SK-N-SH treated with all-trans-retinoic acid at 6 μM for 48 hours (cell line): ENCODE measurements around the gene GCLC.

Experiments
- CSDC2 ChIP-seq: fragments of 250-450 bp; sonication (Bioruptor Pico); IDR thresholded peaks from 2 replicates; pipeline ENCODE4 v1.5.0; 2020; ENCODE audit warnings: mild to moderate bottlenecking, moderate library complexity
- ESRRG ChIP-seq: fragments of 250-450 bp; sonication (Bioruptor Pico); IDR thresholded peaks from 2 replicates; pipeline ENCODE4 v1.6.1; 2021; ENCODE audit warnings: mild to moderate bottlenecking
- GLIS3 ChIP-seq: fragments of 250-450 bp; sonication (Bioruptor Pico); IDR thresholded peaks from 2 replicates; pipeline ENCODE4 v1.5.0; 2020; ENCODE audit warnings: mild to moderate bottlenecking, moderate library complexity
- OSR1 ChIP-seq: fragments of 250-450 bp; sonication (Bioruptor Pico); IDR thresholded peaks from 2 replicates; pipeline ENCODE4 v1.8.0; 2022; ENCODE audit warnings: moderate library complexity, mild to moderate bottlenecking, inconsistent platforms
- RARB ChIP-seq: fragments of 250-450 bp; sonication (Bioruptor Pico); IDR thresholded peaks from 2 replicates; pipeline ENCODE4 v1.8.0; 2021; ENCODE audit warnings: mild to moderate bottlenecking, moderate library complexity
- TCF4 ChIP-seq: fragments of 250-450 bp; sonication (Bioruptor Pico); IDR thresholded peaks from 2 replicates; pipeline ENCODE4 v1.8.0; 2021; ENCODE audit warnings: mild to moderate bottlenecking, moderate library complexity, borderline replicate concordance
- ZC3H10 ChIP-seq: fragments of 250-450 bp; sonication (Bioruptor Pico); IDR thresholded peaks from 2 replicates; pipeline ENCODE4 v1.5.1; 2021; ENCODE audit warnings: mild to moderate bottlenecking, moderate library complexity
- ZFP3 ChIP-seq: fragments of 250-450 bp; sonication (Bioruptor Pico); IDR thresholded peaks from 2 replicates; pipeline ENCODE4 v1.5.0; 2020; ENCODE audit warnings: mild to moderate bottlenecking, moderate library complexity
- ZFP30 ChIP-seq: fragments of 450-650 bp; formaldehyde crosslinking; IDR thresholded peaks from 2 replicates; pipeline ENCODE4 v1.5.0; 2022; ENCODE audit warnings: mild to moderate bottlenecking, moderate library complexity
- ZNF70 ChIP-seq: fragments of 450-650 bp; formaldehyde crosslinking; IDR thresholded peaks from 2 replicates; pipeline ENCODE4 v1.5.0; 2020; ENCODE audit warnings: mild to moderate bottlenecking, moderate library complexity
- TF ChIP-seq, protein P1 (sequence below): fragments of 250-450 bp; sonication (Bioruptor Pico); IDR thresholded peaks from 2 replicates; pipeline ENCODE4 v1.8.0; 2021; ENCODE audit warnings: low read depth, mild to moderate bottlenecking, moderate library complexity, borderline replicate concordance
- TF ChIP-seq, protein P2 (sequence below): fragments of 250-450 bp; sonication (Bioruptor Pico); IDR thresholded peaks from 2 replicates; pipeline ENCODE4 v1.8.0; 2020; ENCODE audit warnings: mild to moderate bottlenecking, moderate library complexity, borderline replicate concordance

- TF ChIP-seq RARB (CRISPR knock-in tag) (no peak), TCF4 (CRISPR knock-in tag) (no peak), ZFP3 (CRISPR knock-in tag) (no peak), GLIS3 (CRISPR knock-in tag) (no peak), ZNF70 (no peak), ESRRG (CRISPR knock-in tag) (no peak), ZFP30 (no peak), CSDC2 (CRISPR knock-in tag) (no peak), ZC3H10 (CRISPR knock-in tag) (no peak), OSR1 (CRISPR knock-in tag) (no peak)
- TF ChIP-seq, protein P1, sequence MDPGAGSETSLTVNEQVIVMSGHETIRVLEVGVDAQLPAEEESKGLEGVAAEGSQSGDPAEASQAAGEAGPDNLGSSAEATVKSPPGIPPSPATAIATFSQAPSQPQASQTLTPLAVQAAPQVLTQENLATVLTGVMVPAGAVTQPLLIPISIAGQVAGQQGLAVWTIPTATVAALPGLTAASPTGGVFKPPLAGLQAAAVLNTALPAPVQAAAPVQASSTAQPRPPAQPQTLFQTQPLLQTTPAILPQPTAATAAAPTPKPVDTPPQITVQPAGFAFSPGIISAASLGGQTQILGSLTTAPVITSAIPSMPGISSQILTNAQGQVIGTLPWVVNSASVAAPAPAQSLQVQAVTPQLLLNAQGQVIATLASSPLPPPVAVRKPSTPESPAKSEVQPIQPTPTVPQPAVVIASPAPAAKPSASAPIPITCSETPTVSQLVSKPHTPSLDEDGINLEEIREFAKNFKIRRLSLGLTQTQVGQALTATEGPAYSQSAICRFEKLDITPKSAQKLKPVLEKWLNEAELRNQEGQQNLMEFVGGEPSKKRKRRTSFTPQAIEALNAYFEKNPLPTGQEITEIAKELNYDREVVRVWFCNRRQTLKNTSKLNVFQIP = no peak
- TF ChIP-seq, protein P2, sequence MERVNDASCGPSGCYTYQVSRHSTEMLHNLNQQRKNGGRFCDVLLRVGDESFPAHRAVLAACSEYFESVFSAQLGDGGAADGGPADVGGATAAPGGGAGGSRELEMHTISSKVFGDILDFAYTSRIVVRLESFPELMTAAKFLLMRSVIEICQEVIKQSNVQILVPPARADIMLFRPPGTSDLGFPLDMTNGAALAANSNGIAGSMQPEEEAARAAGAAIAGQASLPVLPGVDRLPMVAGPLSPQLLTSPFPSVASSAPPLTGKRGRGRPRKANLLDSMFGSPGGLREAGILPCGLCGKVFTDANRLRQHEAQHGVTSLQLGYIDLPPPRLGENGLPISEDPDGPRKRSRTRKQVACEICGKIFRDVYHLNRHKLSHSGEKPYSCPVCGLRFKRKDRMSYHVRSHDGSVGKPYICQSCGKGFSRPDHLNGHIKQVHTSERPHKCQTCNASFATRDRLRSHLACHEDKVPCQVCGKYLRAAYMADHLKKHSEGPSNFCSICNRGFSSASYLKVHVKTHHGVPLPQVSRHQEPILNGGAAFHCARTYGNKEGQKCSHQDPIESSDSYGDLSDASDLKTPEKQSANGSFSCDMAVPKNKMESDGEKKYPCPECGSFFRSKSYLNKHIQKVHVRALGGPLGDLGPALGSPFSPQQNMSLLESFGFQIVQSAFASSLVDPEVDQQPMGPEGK (CRISPR knock-in tag) = no peak
These were observed 16.8 kb downstream of the GCLC start for GRCh38 chr6:53528107-53528506.
